ENCODE data around the gene FBXL7. TPM values are rescaled to one million over a fixed set of nuclear protein-coding genes. Genes with fewer than 3 reads are reported as not detected.

Gene FBXL7
- total and polyA plus RNA-seq, 2 donors (not counting 1 experiment from before 2014, with no cell fraction given): not detected

GRCh38 chr5:15983392-15983791 lies 483.4 kb downstream of the FBXL7 start:
- Mint-ChIP-seq H3K27me3 (no peaks in the 10 kb centered on the region), H3K4me1 (no peaks in the 10 kb centered on the region), H3K27ac (no peak overlapping the region), H3K4me3 (no peak overlapping the region), H3K9me3 (ENCODE audit: insufficient read depth) (peaks cover 7% of the 10 kb centered on the region)
- no peak overlapping the region for H2AFZ ChIP-seq (ENCODE audit: insufficient read depth, low read depth, low read length, poor library complexity, severe bottlenecking)
- peaks cover 0 to 3% (median 0%) of the 10 kb centered on the region in 3 donors for H3K9me3 ChIP-seq (ENCODE audit: control extremely low read depth in 1 of 3, control insufficient read depth in 2 of 3, insufficient read depth in 1 of 3, low read length in 2 of 3)
- no peaks in the 10 kb centered on the region for H3K36me3 ChIP-seq (replicated peaks in 1 of 2; ENCODE audit: control extremely low read depth in 1 of 2, control insufficient read depth in 1 of 2, extremely low read depth in 1 of 2, insufficient read depth in 2 of 2, low read length in 1 of 2)
- no peak for TF ChIP-seq EZH2 (IDR thresholded peaks at IDR 0.05; ENCODE audit: borderline replicate concordance, insufficient read depth, low read depth, low read length, poor library complexity, severe bottlenecking)
- TF ChIP-seq, protein P1, sequence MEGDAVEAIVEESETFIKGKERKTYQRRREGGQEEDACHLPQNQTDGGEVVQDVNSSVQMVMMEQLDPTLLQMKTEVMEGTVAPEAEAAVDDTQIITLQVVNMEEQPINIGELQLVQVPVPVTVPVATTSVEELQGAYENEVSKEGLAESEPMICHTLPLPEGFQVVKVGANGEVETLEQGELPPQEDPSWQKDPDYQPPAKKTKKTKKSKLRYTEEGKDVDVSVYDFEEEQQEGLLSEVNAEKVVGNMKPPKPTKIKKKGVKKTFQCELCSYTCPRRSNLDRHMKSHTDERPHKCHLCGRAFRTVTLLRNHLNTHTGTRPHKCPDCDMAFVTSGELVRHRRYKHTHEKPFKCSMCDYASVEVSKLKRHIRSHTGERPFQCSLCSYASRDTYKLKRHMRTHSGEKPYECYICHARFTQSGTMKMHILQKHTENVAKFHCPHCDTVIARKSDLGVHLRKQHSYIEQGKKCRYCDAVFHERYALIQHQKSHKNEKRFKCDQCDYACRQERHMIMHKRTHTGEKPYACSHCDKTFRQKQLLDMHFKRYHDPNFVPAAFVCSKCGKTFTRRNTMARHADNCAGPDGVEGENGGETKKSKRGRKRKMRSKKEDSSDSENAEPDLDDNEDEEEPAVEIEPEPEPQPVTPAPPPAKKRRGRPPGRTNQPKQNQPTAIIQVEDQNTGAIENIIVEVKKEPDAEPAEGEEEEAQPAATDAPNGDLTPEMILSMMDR (IDR thresholded peaks at IDR 0.05): no peak
- DNase-seq: no peak
- H3K27ac ChIP-seq (ENCODE audit: low read length in 2 of 2): no peak overlapping the region
- H4K20me1 ChIP-seq (ENCODE audit: control insufficient read depth, insufficient read depth, low read length, poor library complexity, severe bottlenecking): no peaks in the 10 kb centered on the region
- H3K9ac ChIP-seq (ENCODE audit: low read length): no peak overlapping the region
- intact Hi-C loops (cut with micrococcal nuclease): no loop called here
- no peaks in the 10 kb centered on the region for H3K79me2 ChIP-seq (ENCODE audit: control insufficient read depth, insufficient read depth, low read length)
- POLR2A ChIA-PET: no interaction called here
- no peak for ATAC-seq (ENCODE audit: low read depth)
- WGBS (ENCODE audit: insufficient coverage): 80% methylated on average over 1 of the region's 1 CpG
- H3K27me3 ChIP-seq (replicated peaks in 1 of 4; ENCODE audit: control extremely low read depth in 1 of 4, control insufficient read depth in 3 of 4, insufficient read depth in 4 of 4, low read length in 3 of 4): no peaks in the 10 kb centered on the region
- CTCF ChIA-PET: no interaction called here
- H3K4me3 ChIP-seq (ENCODE audit: control extremely low read depth in 1 of 5, extremely low read depth in 1 of 5, insufficient read depth in 1 of 5, low read depth in 2 of 5, low read length in 4 of 5): no peak overlapping the region
- no peak overlapping the region for H3K4me2 ChIP-seq (replicated peaks; ENCODE audit: low read depth, low read length, poor library complexity, severe bottlenecking)
- H3K4me1 ChIP-seq (ENCODE audit: control insufficient read depth in 2 of 2, insufficient read depth in 2 of 2, low read length in 2 of 2): no peaks in the 10 kb centered on the region

Small RNA genes lying within 50 kb of the gene (small RNA-seq; reads per million reads assigned to genes)
- not detected for gene MIR887 (ENCODE audit: insufficient read length, low read depth, low replicate concordance)

Measured in B cell (primary cell).